ENCODE results near the gene SOS2. TPM values are rescaled to one million over a fixed set of nuclear protein-coding genes. Genes with fewer than 3 reads are reported as not detected.

The SOS2 gene
- total and polyA plus RNA-seq, 2 of the 8 experiments (the other 6 are each of a cell fraction or from before 2014, with no cell fraction given), result 2.8 to 12.7 TPM

DNA sequence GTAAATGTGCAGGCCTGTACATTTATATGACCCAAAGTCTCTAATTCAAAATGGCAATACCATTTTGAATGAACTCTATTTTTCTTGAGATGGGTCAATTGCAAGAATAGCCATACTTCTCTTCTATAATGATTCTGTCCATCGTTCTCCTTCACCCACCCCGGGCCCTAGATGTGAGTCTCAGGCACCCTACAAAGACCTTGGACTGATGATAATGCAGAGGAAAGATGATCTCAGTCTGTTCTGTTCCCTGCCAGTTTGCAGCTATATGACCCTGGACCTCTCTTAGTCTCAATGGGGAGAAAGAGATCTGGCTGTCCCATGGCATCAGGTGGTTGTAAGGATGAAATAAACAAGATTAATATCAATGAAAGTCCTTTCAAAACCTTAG lies 145.1 kb downstream of the SOS2 start:
- Histone ChIP-seq H2BK12ac (ENCODE audit: low read depth, low read length) (no peak overlapping the region), H4K8ac (ENCODE audit: extremely low read depth, insufficient read depth, low read length) (no peak overlapping the region), H3K79me1 (ENCODE audit: low read depth, low read length) (no peaks in the 10 kb centered on the region), H2BK15ac (ENCODE audit: low read length) (no peak overlapping the region), H2AFZ (ENCODE audit: low read length) (no peak overlapping the region), H3K27me3 (replicated peaks in 1 of 4; ENCODE audit: control insufficient read depth in 3 of 4, extremely low read depth in 1 of 4, insufficient read depth in 3 of 4, low read length in 3 of 4) (no peaks in the 10 kb centered on the region), H3K56ac (replicated peaks; ENCODE audit: insufficient read length, low read depth, low read length) (no peak overlapping the region), H3K23ac (ENCODE audit: insufficient read length) (no peak overlapping the region), H3K4me3 (ENCODE audit: extremely low read depth in 1 of 4, insufficient read depth in 2 of 4, low read depth in 3 of 4, low read length in 4 of 4) (no peak overlapping the region), H3K9ac (replicated peaks in 1 of 4; ENCODE audit: extremely low read depth in 1 of 4, low read depth in 3 of 4, low read length in 3 of 4) (no peak overlapping the region), H3K9me3 (ENCODE audit: insufficient read depth in 2 of 2, low read depth in 1 of 2, low read length in 1 of 2) (no peaks in the 10 kb centered on the region), H3K79me2 (ENCODE audit: control insufficient read depth in 1 of 2, insufficient read depth in 2 of 2, low read length in 2 of 2) (no peaks in the 10 kb centered on the region), H2BK5ac (ENCODE audit: low read depth, low read length) (no peak overlapping the region), H3K18ac (ENCODE audit: extremely low read depth, low read length) (no peak overlapping the region), H4K20me1 (replicated peaks in 1 of 2; ENCODE audit: control insufficient read depth in 1 of 2, insufficient read depth in 2 of 2, low read length in 2 of 2) (no peaks in the 10 kb centered on the region), H3K27ac (ENCODE audit: low read depth, low read length) (no peak overlapping the region), H2BK20ac (ENCODE audit: low read length) (no peak overlapping the region), H3K4me1 (replicated peaks in 1 of 4; ENCODE audit: control insufficient read depth in 3 of 4, insufficient read depth in 4 of 4, low read length in 3 of 4) (no peaks in the 10 kb centered on the region), H3K4me2 (ENCODE audit: insufficient read depth in 1 of 2, low read depth in 2 of 2, low read length in 2 of 2) (no peak overlapping the region), H3K14ac (ENCODE audit: insufficient read length) (no peak overlapping the region), H4K5ac (ENCODE audit: insufficient read length, low read depth, low read length) (no peak overlapping the region), H2AK5ac (ENCODE audit: low read depth, low read length) (no peak overlapping the region), H3K4ac (replicated peaks; ENCODE audit: insufficient read length, low read depth, low read length) (no peak overlapping the region), H2BK120ac (replicated peaks; ENCODE audit: low read depth, low read length) (no peak overlapping the region), H3K23me2 (ENCODE audit: low read depth, low read length) (no peaks in the 10 kb centered on the region; the same call in 1 of the 2 replicates), H3K36me3 (ENCODE audit: control insufficient read depth in 2 of 4, insufficient read depth in 4 of 4, low read length in 3 of 4) (no peaks in the 10 kb centered on the region), H4K91ac (replicated peaks; ENCODE audit: insufficient read length, low read length) (no peak overlapping the region)
- CTCF ChIA-PET (ENCODE audit: partially characterized antibody), result interaction anchor here (1.2 kb wide), 1 partner anchor 222 kb away, joined by 3 read pairs; no protein-coding TSS in a partner anchor
- whole genome bisulfite sequencing, 2 experiments (ENCODE audit: extremely low coverage in 1 of 2, insufficient coverage in 1 of 2, insufficient read length in 1 of 2, insufficient replicate concordance in 2 of 2, low coverage in 1 of 2, low lambda C conversion rate in 2 of 2, missing lambda C conversion rate in 1 of 2), result 86% methylated on average over 2 of the region's 2 CpGs; no CpG with 5 or more reads in 1 of the 2 experiments
- DNase-seq (ENCODE audit: low read depth in 1 of 2, low spot score in 2 of 2) (no peak), FAIRE-seq (no peak)
- no peak for TF ChIP-seq TCF12 (IDR thresholded peaks at IDR 0.05; ENCODE audit: low read depth, low read length)
- no peak for TF ChIP-seq POU5F1 (IDR thresholded peaks at IDR 0.05; ENCODE audit: low read depth, low read length)
- no peak for TF ChIP-seq BRCA1 (IDR thresholded peaks at IDR 0.05; ENCODE audit: low read depth, low read length)
- no peak for TF ChIP-seq BCL11A (IDR thresholded peaks at IDR 0.05; ENCODE audit: low read depth in 2 of 2, low read length in 2 of 2)
- TF ChIP-seq KDM1A (IDR thresholded peaks at IDR 0.05; ENCODE audit: borderline replicate concordance, low read length), result no peak
- no peak for TF ChIP-seq FOSL1 (IDR thresholded peaks at IDR 0.05; ENCODE audit: insufficient read depth, low read depth, low read length)
- POLR2A ChIA-PET (ENCODE audit: partially characterized antibody), result interaction anchor here (1.4 kb wide), 1 partner anchor 21 kb away, joined by 3 read pairs; no protein-coding TSS in a partner anchor

All from H1 (cell line).